Fibroblast of the aortic adventitia (primary cell): Measurements from ENCODE around the gene SERINC4. TPM values are rescaled to one million over a fixed set of nuclear protein-coding genes. Genes with fewer than 3 reads are reported as not detected.
"Not testable (repeated sequence)": the region's sequence is repeated elsewhere in the genome, so short reads cannot be mapped to it uniquely, and the experiment has no call there.

Experiments
- DNase-seq: peaks from one replicate; pipeline ENCODE4 v3.0.0-alpha.2; 2010; ENCODE audit warnings: low read depth
- H3K4me3 ChIP-seq: 2 replicates; pipeline ENCODE4 v1.5.1; 2011; ENCODE audit warnings: low read depth, mild to moderate bottlenecking, control low read depth, low read length, moderate library complexity
- total RNA-seq: library from RNA; depleted of rRNA; stranded (reverse); fragments of >200 nt; gene quantifications from 2 replicates; pipeline ENCODE4 v1.2.3, GENCODE V29; 2012; ENCODE audit warnings: low replicate concordance
- TF ChIP-seq, protein P1 (sequence below): IDR thresholded peaks from 2 replicates; pipeline ENCODE4 v1.5.1; 2011; ENCODE audit warnings: mild to moderate bottlenecking, low read length, control low read depth, inconsistent platforms; ENCODE audit not compliant: insufficient read depth

SERINC4 gene
- total RNA-seq, 1 donor = 0.18 TPM

DNA sequence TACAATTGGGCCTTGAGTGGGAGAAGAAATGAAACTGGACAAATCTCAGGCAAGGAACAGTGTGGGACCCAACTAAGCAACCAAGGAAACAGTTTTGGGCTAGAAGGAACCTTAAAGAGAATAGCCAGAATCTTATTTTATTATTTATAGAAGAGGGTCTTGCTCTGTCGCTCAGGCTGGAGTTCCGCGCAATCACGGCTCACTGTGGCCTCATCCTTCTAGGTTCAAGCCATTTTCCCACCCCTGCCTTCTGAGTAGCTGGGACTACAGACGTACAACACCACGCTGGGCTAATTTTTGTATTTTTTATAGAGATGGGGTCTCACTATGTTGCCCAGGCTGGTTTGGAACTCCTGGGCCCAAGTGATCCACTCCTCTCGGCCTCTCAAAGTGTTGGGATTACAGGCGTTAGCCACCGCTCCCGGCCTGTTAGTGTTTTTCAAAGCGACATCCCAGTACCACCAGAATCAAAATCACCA, 26.0 kb upstream of the SERINC4 start:
- TF ChIP-seq, protein P1, sequence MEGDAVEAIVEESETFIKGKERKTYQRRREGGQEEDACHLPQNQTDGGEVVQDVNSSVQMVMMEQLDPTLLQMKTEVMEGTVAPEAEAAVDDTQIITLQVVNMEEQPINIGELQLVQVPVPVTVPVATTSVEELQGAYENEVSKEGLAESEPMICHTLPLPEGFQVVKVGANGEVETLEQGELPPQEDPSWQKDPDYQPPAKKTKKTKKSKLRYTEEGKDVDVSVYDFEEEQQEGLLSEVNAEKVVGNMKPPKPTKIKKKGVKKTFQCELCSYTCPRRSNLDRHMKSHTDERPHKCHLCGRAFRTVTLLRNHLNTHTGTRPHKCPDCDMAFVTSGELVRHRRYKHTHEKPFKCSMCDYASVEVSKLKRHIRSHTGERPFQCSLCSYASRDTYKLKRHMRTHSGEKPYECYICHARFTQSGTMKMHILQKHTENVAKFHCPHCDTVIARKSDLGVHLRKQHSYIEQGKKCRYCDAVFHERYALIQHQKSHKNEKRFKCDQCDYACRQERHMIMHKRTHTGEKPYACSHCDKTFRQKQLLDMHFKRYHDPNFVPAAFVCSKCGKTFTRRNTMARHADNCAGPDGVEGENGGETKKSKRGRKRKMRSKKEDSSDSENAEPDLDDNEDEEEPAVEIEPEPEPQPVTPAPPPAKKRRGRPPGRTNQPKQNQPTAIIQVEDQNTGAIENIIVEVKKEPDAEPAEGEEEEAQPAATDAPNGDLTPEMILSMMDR = no peak
- peak overlapping the region; percentile 76 for H3K4me3 ChIP-seq
- DNase-seq = no peak

GRCh38 chr15:43825305-43825704, 25.3 kb upstream of the SERINC4 start:
- H3K4me3 ChIP-seq, DNase-seq: not testable (repeated sequence)

GRCh38 chr15:43824302-43825246, 24.6 kb upstream of the SERINC4 start, which contains the start of gene MFAP1:
TSS of gene MFAP1 (minus strand) at chr15:43824690. CDS start at chr15:43824569, 121 bp downstream.
- DNase-seq = peak; percentile 98
- TF ChIP-seq, protein P1 = no peak
- peak within 1 kb of the TSS; percentile 95 for H3K4me3 ChIP-seq

GRCh38 chr15:43821505-43821904, 21.5 kb upstream of the SERINC4 start:
- H3K4me3 ChIP-seq = no peak overlapping the region
- TF ChIP-seq, protein P1 = no peak
- DNase-seq = no peak

DNA sequence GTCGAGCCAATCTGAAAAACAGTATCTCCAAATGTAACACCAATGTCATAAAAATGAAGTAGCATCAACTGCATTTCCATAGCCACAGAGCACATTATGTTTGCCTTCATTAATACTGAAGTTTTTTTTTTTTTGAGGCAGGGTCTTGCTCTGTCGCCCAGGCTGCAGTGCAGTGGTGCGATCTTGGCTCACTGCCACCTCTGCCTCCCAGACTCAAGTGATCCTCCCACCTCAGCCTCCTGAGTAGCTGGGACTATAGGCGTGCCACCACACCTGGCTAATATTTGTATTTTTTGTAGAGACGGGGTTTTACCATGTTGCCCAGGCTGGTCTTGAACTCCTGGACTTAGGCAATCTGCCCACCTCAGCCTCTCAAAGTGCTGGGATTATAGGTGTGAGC, 15.0 kb upstream of the SERINC4 start:
- not testable (repeated sequence) for DNase-seq, H3K4me3 ChIP-seq

DNA sequence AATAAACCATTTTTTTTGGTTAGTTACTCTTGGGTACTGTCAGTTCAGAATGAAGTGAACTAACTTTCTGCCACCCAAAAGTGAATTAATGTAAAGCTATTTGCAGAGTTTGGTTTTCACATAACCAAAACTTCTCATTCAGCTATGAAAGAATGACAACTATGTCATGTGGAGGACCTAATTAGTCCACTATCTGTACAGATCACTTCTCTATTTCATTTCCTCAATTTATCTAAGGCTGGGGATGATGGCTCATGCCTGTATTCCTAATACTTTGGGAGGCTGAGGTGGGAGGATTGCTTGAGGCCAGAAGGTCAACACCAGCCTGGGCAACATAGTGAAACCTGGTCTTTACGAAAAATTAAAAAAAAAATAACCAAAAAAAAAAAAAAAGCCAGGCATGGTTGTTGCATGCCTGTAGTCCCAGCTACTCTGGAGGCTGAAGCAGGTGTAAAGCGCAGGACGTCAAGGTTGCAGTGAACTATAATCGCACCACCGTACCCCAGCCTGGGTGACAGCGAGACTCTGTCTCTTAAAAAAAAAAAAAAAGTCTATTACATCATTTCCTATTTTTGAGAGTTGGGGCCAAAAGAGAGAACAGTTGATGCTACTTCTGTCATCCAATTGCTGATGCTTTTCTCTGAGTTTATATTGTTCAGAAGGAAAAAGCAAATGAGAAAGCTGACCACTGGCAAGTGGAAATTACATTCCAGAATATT, 9.1 kb upstream of the SERINC4 start:
- H3K4me3 ChIP-seq = no peak overlapping the region
- no peak for DNase-seq
- TF ChIP-seq, protein P1 = no peak

GRCh38 chr15:43808435-43808950, 8.5 kb upstream of the SERINC4 start:
- DNase-seq = no peak
- TF ChIP-seq, protein P1 = no peak
- H3K4me3 ChIP-seq = no peak overlapping the region

DNA sequence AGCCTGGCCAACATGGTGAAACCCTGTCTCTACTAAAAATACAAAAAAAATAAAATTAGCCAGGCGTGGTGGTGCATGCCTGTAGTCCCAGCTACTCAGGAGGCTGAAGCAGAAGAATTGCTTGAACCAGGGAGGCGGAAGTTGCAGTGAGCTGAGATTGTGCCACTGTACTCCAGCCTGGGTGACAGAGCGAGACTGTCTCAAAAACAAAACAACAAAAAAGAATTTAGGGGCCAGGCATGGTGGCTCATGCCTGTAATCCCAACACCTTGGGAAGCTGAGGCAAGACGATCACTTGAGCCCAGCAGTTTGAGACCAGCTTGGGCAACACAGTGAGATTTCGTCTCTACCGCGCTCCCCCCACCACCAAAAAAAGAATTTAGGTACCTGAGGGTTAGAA, 2.7 kb upstream of the SERINC4 start:
- not testable (repeated sequence) for H3K4me3 ChIP-seq, DNase-seq
